Upper lobe of right lung (tissue), 1 donor: ENCODE measurements around the gene MRPL4. TPM values are rescaled to one million over a fixed set of nuclear protein-coding genes. Genes with fewer than 3 reads are reported as not detected.

Experiments
- ATAC-seq: fragments of 200-7000 bp; cut with Tn5 transposase; one replicate; pipeline ENCODE4 v1.9.1; 2020; ENCODE audit warnings: mild to moderate bottlenecking, moderate library complexity
- DNase-seq: peaks from one replicate; pipeline ENCODE4 v3.0.0-alpha.2; 2020
- H3K27ac ChIP-seq: fragments of 200-600 bp; one replicate; pipeline ENCODE4 v1.8.0; 2022
- H3K27me3 ChIP-seq: fragments of 200-600 bp; one replicate; pipeline ENCODE4 v1.8.0; 2022; ENCODE audit warnings: mild to moderate bottlenecking
- H3K36me3 ChIP-seq: fragments of 200-600 bp; one replicate; pipeline ENCODE4 v1.8.0; 2022
- H3K4me1 ChIP-seq: fragments of 200-600 bp; one replicate; pipeline ENCODE4 v1.8.0; 2022
- H3K4me3 ChIP-seq: fragments of 200-600 bp; one replicate; pipeline ENCODE4 v1.8.0; 2022; ENCODE audit warnings: mild to moderate bottlenecking
- H3K9me3 ChIP-seq: fragments of 200-600 bp; one replicate; pipeline ENCODE4 v1.8.0; 2022
- intact Hi-C: fragments of 100-400 bp; cut with DNase I; formaldehyde crosslinking; loops from one replicate; pipeline ENCODE4 v1.11.0; 2022
- total RNA-seq: library from RNA; stranded (reverse); fragmentation: NEBNext Ultra II Directional; extraction: Animal tissue kit (Norgen Biotek cat#: 25700); gene quantifications from one replicate; pipeline ENCODE4 v1.2.1, GENCODE V29; 2021
- TF ChIP-seq, protein P1 (sequence below): fragments of 200-600 bp; IDR thresholded peaks from one replicate; pipeline ENCODE4 v1.8.0; 2022; ENCODE audit warnings: antibody characterized with exemption
- donor health status: DM: no; HTN: yes; CAD: no; lungs with severe emphysema.

The MRPL4 gene
- total RNA-seq, 1 donor from 2014 or later = 41.5 TPM

DNA sequence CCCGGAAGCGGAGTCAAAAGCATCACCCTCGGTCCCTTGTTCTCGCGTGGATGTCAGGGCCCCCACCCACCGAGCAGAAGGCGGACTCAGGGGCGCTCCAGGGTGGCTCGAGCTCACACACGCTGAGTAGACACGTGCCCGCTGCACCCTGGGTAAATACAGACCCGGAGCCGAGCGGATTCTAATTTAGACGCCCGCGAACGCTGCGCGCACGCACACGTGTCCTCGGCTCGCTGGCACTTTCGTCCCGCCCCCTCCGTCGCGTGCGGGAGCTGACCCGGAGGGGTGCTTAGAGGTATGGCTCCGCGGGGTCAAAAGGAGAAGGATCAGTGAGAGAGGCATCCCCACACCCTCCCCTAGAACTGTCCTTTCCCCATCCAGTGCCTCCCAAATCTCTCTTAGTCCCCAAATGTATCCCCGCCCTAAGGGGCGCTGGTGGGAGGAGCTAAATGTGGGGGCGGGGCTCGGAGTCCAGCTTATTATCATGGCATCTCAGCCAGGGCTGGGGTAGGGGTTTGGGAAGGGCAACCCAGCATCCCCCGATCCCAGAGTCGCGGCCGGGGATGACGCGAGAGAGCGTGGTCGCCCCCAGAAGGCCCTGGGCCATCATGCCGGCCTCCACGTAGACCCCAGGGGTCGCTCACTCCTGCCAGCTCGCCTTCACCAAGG, 37.3 kb downstream of the MRPL4 start:
- H3K4me1 ChIP-seq = peaks cover 79% of the 10 kb centered on the region
- ATAC-seq (peak; percentile 5), DNase-seq (peak; percentile 86)
- peaks cover 33% of the 10 kb centered on the region for H3K27me3 ChIP-seq
- peaks cover 19% of the 10 kb centered on the region for H3K36me3 ChIP-seq
- peak overlapping the region; percentile 58 for H3K4me3 ChIP-seq
- TF ChIP-seq, protein P1, sequence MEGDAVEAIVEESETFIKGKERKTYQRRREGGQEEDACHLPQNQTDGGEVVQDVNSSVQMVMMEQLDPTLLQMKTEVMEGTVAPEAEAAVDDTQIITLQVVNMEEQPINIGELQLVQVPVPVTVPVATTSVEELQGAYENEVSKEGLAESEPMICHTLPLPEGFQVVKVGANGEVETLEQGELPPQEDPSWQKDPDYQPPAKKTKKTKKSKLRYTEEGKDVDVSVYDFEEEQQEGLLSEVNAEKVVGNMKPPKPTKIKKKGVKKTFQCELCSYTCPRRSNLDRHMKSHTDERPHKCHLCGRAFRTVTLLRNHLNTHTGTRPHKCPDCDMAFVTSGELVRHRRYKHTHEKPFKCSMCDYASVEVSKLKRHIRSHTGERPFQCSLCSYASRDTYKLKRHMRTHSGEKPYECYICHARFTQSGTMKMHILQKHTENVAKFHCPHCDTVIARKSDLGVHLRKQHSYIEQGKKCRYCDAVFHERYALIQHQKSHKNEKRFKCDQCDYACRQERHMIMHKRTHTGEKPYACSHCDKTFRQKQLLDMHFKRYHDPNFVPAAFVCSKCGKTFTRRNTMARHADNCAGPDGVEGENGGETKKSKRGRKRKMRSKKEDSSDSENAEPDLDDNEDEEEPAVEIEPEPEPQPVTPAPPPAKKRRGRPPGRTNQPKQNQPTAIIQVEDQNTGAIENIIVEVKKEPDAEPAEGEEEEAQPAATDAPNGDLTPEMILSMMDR = no peak
- H3K27ac ChIP-seq = peak overlapping the region; percentile 42
- intact Hi-C loops = no loop called here
- H3K9me3 ChIP-seq = no peaks in the 10 kb centered on the region

DNA sequence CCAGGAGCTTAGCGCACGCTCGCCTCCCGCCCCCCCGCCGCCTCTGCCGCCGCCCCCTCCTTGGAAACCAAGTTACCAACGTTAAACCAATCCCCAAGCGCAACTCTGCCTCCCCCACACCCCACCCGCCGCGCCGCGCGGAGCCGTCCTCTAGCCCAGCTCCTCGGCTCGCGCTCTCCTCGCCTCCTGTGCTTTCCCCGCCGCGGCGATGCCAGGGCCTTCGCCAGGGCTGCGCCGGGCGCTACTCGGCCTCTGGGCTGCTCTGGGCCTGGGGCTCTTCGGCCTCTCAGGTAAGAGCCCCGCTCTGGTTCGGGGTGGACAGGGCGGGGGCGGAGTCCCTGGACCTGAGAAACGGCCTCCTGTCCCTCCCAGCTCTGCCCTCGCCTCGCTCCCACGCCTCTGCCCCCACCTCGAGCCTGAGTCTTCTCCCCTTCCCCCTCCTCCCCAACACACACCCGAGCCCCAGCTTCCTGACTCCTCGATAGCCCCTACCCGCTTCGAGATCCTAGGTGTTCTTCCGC, 37.9 kb downstream of the MRPL4 start, which contains the start of gene ICAM5:
Gene ICAM5, plus strand, starts transcription at position 117 of the 521 bp plus-strand sequence. Its CDS starts 92 bp downstream, at position 209.
- H3K36me3 ChIP-seq = peaks cover 13% of the 10 kb centered on the region
- H3K4me1 ChIP-seq = peaks cover 77% of the 10 kb centered on the region
- intact Hi-C loops = no loop called here
- H3K27me3 ChIP-seq = peaks cover 37% of the 10 kb centered on the region
- ATAC-seq = no peak
- TF ChIP-seq, protein P1 = no peak
- H3K4me3 ChIP-seq = peak within 1 kb of the TSS; percentile 58
- H3K27ac ChIP-seq = peak within 1 kb of the TSS; percentile 42
- no peaks in the 10 kb centered on the region for H3K9me3 ChIP-seq
- DNase-seq = no peak

DNA sequence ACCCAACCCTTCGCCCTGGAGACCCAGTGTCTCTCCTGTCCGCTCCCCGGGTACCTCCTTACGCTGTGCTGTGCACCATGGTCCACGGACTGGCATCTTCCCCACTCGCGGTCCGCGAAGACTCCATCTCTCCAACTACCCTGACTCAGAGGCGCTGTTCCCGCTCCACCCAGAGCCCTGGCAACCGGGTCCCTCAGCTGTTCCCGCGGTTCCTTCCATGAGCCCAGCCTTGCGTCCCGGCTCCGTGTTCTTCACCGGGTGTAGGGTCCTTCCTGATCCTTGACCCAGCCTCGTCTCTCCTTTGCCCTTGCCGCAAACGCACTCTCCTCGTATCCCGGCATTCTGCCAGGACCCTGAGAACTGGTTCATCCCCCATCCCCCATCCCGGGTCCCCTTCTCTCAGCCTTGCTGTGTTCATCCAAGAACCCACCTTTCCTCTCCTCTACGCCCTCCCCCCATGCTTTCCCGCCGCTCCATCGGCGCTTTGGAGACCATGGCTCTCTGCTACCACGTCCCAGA, 38.4 kb downstream of the MRPL4 start:
- DNase-seq = no peak
- no peak overlapping the region for H3K27ac ChIP-seq
- intact Hi-C loops = no loop called here
- peaks cover 77% of the 10 kb centered on the region for H3K4me1 ChIP-seq
- ATAC-seq = no peak
- H3K27me3 ChIP-seq = peaks cover 41% of the 10 kb centered on the region
- peaks cover 8% of the 10 kb centered on the region for H3K36me3 ChIP-seq
- H3K9me3 ChIP-seq = no peaks in the 10 kb centered on the region
- peak overlapping the region; percentile 58 for H3K4me3 ChIP-seq
- TF ChIP-seq, protein P1 = no peak

DNA sequence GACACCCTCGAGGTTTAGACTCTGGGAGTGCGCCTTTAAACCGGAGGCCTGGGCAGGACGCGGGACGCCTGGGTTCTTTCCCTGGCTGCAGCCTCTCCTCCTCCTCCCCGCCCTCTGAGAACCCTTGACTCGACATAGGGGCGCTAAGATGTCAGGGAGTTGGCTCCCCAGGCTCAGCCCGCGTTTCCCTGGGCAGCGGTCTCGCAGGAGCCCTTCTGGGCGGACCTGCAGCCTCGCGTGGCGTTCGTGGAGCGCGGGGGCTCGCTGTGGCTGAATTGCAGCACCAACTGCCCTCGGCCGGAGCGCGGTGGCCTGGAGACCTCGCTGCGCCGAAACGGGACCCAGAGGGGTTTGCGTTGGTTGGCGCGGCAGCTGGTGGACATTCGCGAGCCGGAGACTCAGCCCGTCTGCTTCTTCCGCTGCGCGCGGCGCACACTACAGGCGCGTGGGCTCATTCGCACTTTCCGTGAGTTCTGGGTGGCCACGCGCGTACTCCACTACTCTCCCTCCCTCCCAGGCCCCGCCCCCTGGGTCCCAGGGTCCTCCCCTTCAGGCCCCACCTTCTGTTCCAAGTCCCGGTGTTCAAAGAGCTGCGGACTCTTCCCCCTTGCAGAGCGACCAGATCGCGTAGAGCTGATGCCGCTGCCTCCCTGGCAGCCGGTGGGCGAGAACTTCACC, 39.0 kb downstream of the MRPL4 start:
- H3K4me1 ChIP-seq = peaks cover 76% of the 10 kb centered on the region
- H3K4me3 ChIP-seq = peak overlapping the region; percentile 58
- H3K27me3 ChIP-seq = peaks cover 42% of the 10 kb centered on the region
- DNase-seq (peak; percentile 92), ATAC-seq (peak; percentile 49)
- intact Hi-C loops = no loop called here
- peak overlapping the region; percentile 60 for H3K27ac ChIP-seq
- H3K36me3 ChIP-seq = peaks cover 2% of the 10 kb centered on the region
- H3K9me3 ChIP-seq = no peaks in the 10 kb centered on the region
- TF ChIP-seq, protein P1 = no peak

DNA sequence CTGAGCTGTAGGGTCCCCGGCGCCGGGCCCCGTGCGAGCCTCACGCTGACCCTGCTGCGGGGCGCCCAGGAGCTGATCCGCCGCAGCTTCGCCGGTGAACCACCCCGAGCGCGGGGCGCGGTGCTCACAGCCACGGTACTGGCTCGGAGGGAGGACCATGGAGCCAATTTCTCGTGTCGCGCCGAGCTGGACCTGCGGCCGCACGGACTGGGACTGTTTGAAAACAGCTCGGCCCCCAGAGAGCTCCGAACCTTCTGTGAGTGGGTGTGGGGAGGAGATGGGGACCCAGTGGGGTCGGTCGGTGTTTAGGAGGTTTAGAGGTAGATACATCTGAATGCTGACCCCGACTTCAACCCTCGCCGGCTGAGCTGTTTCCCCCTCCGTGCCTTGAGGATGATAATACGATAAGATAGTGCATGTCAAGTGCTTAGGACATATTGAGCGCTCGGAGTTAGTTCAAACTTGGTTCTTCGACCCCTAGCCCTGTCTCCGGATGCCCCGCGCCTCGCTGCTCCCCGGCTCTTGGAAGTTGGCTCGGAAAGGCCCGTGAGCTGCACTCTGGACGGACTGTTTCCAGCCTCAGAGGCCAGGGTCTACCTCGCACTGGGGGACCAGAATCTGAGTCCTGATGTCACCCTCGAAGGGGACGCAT, 39.7 kb downstream of the MRPL4 start:
- no peaks in the 10 kb centered on the region for H3K9me3 ChIP-seq
- DNase-seq (no peak), ATAC-seq (no peak)
- H3K27ac ChIP-seq = peak overlapping the region; percentile 60
- H3K4me1 ChIP-seq = peaks cover 69% of the 10 kb centered on the region
- intact Hi-C loops = no loop called here
- H3K27me3 ChIP-seq = peaks cover 42% of the 10 kb centered on the region
- peak overlapping the region; percentile 58 for H3K4me3 ChIP-seq
- TF ChIP-seq, protein P1 = no peak
- H3K36me3 ChIP-seq = no peaks in the 10 kb centered on the region
